ENCODE results near the gene ELF4. TPM values are rescaled to one million over a fixed set of nuclear protein-coding genes. Genes with fewer than 3 reads are reported as not detected.
A peak's percentile ranks its signal among the peaks of the same experiment; 100 is the strongest.

ELF4 gene
- total and polyA plus RNA-seq, 9 of the 15 experiments (the other 6 are each of a cell fraction or from before 2014, with no cell fraction given): 5.9 to 55.8 (median 25.2) TPM

DNA sequence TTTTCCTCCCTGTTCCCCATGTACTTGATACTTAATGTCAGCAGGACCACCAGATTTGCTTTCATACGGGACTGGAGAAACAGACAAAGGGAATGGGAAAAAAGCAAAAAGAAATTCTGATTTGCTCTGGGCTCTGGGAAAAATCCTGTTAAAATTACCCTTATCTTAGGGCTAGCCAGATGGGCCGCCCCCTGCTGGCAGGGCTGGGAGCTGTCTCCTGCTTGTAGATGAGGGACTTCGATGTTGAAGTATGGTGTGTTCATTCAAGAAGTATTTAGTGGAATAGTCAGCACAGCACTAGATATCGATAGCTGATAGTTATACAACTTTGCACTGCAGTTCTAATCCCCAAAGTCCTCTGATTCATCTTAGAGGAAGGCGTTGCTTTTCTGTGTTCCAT, 82.1 kb downstream of the ELF4 start:
- Histone ChIP-seq H3K27ac (ENCODE audit: extremely low read depth, low read depth, low read length) (no peak overlapping the region), H3K4me3 (no peak overlapping the region), H3K9ac (ENCODE audit: insufficient read depth in 1 of 2, low read depth in 2 of 2, low read length in 2 of 2) (no peak overlapping the region), H3K9me1 (ENCODE audit: control insufficient read depth, insufficient read depth, low read length) (peaks cover 4% of the 10 kb centered on the region), H3K27me3 (ENCODE audit: control insufficient read depth in 2 of 2, insufficient read depth in 2 of 2, low read length in 2 of 2) (no peaks in the 10 kb centered on the region), H3K79me2 (ENCODE audit: control insufficient read depth, insufficient read depth, low read length) (peaks cover 5% of the 10 kb centered on the region; the same call in 2 of the 3 replicates), H2AFZ (ENCODE audit: low read depth, low read length) (no peak overlapping the region), H3K4me1 (replicated peaks in 1 of 2; ENCODE audit: control insufficient read depth in 2 of 2, insufficient read depth in 2 of 2, low read length in 2 of 2) (peaks cover 7 to 10% of the 10 kb centered on the region in 2 experiments; a peak in 4 of 5 replicates), H4K20me1 (replicated peaks; ENCODE audit: control insufficient read depth, insufficient read depth, low read length) (0 out of 2 replicates have a peak, but pooled peaks cover 7% of the 10 kb centered on the region), H3K9me3 (replicated peaks; ENCODE audit: control insufficient read depth, insufficient read depth, low read depth, low read length) (no peaks in the 10 kb centered on the region), H3K36me3 (ENCODE audit: control insufficient read depth, insufficient read depth, low read length) (peaks cover 82% of the 10 kb centered on the region), H3K4me2 (ENCODE audit: insufficient read depth, low read length) (no peak overlapping the region)
- WGBS (ENCODE audit: insufficient coverage, low coverage, missing lambda C conversion rate): 40% methylated on average over 5 of the region's 5 CpGs
- FAIRE-seq (peak; percentile 84), DNase-seq (ENCODE audit: extremely low read depth in 1 of 4, low spot score in 3 of 4) (peak; percentile 45 to 66 (median 56)), ATAC-seq (peak; percentile 56)
- in situ Hi-C loops (cut with MboI): no loop called here
- BruUV-seq (replicated peaks): no TSS peak
- CTCF ChIA-PET (ENCODE audit: low intra/inter-chr PET ratio): interaction anchor here (0.6 to 1.2 kb wide), 3 partner anchors 102 to 103 kb away, joined by 3 read pairs; no protein-coding TSS in a partner anchor
- intact Hi-C loops (cut with micrococcal nuclease): loop anchor here (1.0 kb wide), 1 partner anchor 103 kb away; no protein-coding TSS in a partner anchor
- POLR2A ChIA-PET: interaction anchor here (0.6 to 1.3 kb wide), 7 partner anchors 9 to 264 kb away, joined by 3 to 5 read pairs (median 3); no protein-coding TSS in a partner anchor
- no peak for TF ChIP-seq HMG20A (CRISPR knock-in tag; conservative IDR thresholded peaks at IDR 0.05)
- no peak for TF ChIP-seq ZNF121 (CRISPR knock-in tag; conservative IDR thresholded peaks at IDR 0.05)
- TF ChIP-seq, protein P1, sequence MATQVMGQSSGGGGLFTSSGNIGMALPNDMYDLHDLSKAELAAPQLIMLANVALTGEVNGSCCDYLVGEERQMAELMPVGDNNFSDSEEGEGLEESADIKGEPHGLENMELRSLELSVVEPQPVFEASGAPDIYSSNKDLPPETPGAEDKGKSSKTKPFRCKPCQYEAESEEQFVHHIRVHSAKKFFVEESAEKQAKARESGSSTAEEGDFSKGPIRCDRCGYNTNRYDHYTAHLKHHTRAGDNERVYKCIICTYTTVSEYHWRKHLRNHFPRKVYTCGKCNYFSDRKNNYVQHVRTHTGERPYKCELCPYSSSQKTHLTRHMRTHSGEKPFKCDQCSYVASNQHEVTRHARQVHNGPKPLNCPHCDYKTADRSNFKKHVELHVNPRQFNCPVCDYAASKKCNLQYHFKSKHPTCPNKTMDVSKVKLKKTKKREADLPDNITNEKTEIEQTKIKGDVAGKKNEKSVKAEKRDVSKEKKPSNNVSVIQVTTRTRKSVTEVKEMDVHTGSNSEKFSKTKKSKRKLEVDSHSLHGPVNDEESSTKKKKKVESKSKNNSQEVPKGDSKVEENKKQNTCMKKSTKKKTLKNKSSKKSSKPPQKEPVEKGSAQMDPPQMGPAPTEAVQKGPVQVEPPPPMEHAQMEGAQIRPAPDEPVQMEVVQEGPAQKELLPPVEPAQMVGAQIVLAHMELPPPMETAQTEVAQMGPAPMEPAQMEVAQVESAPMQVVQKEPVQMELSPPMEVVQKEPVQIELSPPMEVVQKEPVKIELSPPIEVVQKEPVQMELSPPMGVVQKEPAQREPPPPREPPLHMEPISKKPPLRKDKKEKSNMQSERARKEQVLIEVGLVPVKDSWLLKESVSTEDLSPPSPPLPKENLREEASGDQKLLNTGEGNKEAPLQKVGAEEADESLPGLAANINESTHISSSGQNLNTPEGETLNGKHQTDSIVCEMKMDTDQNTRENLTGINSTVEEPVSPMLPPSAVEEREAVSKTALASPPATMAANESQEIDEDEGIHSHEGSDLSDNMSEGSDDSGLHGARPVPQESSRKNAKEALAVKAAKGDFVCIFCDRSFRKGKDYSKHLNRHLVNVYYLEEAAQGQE (IDR thresholded peaks at IDR 0.05; ENCODE audit: borderline replicate concordance): peak; percentile 65
- TF ChIP-seq, protein P1 (CRISPR knock-in tag; IDR thresholded peaks at IDR 0.05; ENCODE audit: low read depth): no peak
- no peak for TF ChIP-seq KLF16 (IDR thresholded peaks at IDR 0.05)
- peak; percentile 57 to 70 for TF ChIP-seq RAD21 (CRISPR knock-in tag; conservative IDR thresholded peaks at IDR 0.05 in 1 of 2, IDR thresholded peaks at IDR 0.05 in 1 of 2)
- TF ChIP-seq TFAP4 (CRISPR knock-in tag; IDR thresholded peaks at IDR 0.05; ENCODE audit: borderline replicate concordance): no peak
- peak; percentile 48 for TF ChIP-seq SMC3 (conservative IDR thresholded peaks at IDR 0.05; ENCODE audit: insufficient read depth, low read depth, low read length)
- TF ChIP-seq CTCF (IDR thresholded peaks at IDR 0.05 in 2 of 3, conservative IDR thresholded peaks at IDR 0.05 in 1 of 3; ENCODE audit: insufficient read depth in 2 of 3, low read depth in 1 of 3, low read length in 3 of 3): peak; percentile 69 to 78 (median 70)

All from K562 (cell line).